ENCODE results near the gene EHMT1. TPM values are rescaled to one million over a fixed set of nuclear protein-coding genes. Genes with fewer than 3 reads are reported as not detected.
A peak's percentile ranks its signal among the peaks of the same experiment; 100 is the strongest.

EHMT1 gene
- total and polyA plus RNA-seq, 8 donors = 29.9 to 51.1 (median 32.6) TPM

DNA sequence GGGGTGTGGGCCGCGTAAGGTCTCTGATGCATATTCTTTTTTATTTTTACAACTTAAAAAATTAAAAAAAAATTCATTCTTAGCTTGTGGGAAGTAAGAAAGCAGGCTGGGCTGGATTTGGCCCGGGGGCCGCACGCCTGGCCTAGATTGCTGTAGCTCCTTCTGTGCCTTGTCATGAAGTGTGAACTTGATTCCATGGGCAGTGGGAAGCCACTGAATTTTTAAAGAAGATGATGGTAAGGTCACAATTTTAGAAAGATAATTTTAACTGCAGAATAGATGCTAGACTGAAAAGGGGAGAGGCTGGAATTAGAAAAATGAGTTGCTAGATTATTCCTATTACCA lies 56.1 kb downstream of the EHMT1 start:
- peaks cover 0 to 14% (median 0%) of the 10 kb centered on the region in 3 donors for H3K4me1 ChIP-seq
- FAIRE-seq (no peak), DNase-seq (no peak), ATAC-seq (no peak)
- no peaks in the 10 kb centered on the region for H3K36me3 ChIP-seq
- H3K4me3 ChIP-seq = no peak overlapping the region
- WGBS, 2 donors = 93% methylated on average over 5 of the region's 5 CpGs
- no peaks in the 10 kb centered on the region for H3K27me3 ChIP-seq
- TF ChIP-seq, protein P1, sequence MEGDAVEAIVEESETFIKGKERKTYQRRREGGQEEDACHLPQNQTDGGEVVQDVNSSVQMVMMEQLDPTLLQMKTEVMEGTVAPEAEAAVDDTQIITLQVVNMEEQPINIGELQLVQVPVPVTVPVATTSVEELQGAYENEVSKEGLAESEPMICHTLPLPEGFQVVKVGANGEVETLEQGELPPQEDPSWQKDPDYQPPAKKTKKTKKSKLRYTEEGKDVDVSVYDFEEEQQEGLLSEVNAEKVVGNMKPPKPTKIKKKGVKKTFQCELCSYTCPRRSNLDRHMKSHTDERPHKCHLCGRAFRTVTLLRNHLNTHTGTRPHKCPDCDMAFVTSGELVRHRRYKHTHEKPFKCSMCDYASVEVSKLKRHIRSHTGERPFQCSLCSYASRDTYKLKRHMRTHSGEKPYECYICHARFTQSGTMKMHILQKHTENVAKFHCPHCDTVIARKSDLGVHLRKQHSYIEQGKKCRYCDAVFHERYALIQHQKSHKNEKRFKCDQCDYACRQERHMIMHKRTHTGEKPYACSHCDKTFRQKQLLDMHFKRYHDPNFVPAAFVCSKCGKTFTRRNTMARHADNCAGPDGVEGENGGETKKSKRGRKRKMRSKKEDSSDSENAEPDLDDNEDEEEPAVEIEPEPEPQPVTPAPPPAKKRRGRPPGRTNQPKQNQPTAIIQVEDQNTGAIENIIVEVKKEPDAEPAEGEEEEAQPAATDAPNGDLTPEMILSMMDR (IDR thresholded peaks at IDR 0.05) = no peak
- no peak overlapping the region for H3K27ac ChIP-seq
- no peaks in the 10 kb centered on the region for H3K9me3 ChIP-seq
- intact Hi-C loops (cut with DNase I) = no loop called here

DNA sequence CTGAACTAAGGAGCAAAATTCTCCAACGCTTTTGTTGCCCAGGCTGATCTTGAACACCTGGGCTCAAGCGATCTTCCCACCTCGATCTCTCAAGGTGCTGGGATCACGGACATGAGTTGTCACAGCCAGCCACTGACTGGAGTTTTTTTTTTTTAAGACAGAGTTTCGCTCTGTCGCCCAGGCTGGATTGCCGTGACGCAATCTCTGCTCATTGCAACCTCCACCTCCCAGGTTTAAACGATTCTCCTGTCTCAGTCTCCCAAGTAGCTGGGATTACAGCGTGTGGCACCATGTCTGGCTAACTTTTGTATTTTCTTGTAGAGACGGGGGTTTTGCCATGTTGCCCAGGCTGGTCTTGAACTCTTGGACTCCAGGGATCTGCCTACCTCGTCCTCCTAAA lies 58.2 kb downstream of the EHMT1 start:
- FAIRE-seq = no peak
- 92% methylated on average over 12 of the region's 12 CpGs for WGBS, 2 donors
- H3K27ac ChIP-seq = no peak overlapping the region
- no peak for DNase-seq
- H3K4me1 ChIP-seq = peaks cover 0 to 13% (median 8%) of the 10 kb centered on the region in 3 donors
- no peaks in the 10 kb centered on the region for H3K36me3 ChIP-seq
- no peak overlapping the region for H3K4me3 ChIP-seq
- intact Hi-C loops (cut with DNase I) = no loop called here
- H3K9me3 ChIP-seq = no peaks in the 10 kb centered on the region
- ATAC-seq = no peak
- no peaks in the 10 kb centered on the region for H3K27me3 ChIP-seq
- TF ChIP-seq, protein P1 (IDR thresholded peaks at IDR 0.05) = no peak

DNA sequence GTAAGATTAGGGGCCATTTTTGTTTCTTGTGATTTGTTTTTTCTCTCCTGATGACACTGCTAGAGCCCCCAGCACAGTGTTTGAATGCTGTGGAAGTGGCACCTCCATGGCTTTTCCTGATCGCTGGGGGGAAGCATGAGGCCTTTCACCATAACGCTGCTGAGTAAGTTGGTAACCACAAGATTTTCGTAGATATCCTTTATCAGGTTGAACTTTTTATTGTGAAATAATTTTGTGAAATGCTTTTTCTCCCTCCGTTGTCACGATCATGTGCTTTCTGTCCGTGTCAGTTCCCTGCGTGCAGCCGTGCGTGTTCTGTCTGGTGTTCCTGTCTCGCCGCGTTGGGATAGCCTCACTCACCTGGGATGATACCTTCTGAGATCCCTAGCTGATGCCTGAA lies 59.4 kb downstream of the EHMT1 start:
- TF ChIP-seq, protein P1 (IDR thresholded peaks at IDR 0.05) = no peak
- H3K9me3 ChIP-seq = no peaks in the 10 kb centered on the region
- H3K4me3 ChIP-seq = no peak overlapping the region
- H3K27me3 ChIP-seq = no peaks in the 10 kb centered on the region
- no peaks in the 10 kb centered on the region for H3K36me3 ChIP-seq
- intact Hi-C loops (cut with DNase I) = no loop called here
- 93 to 94% methylated on average over 12 of the region's 12 CpGs for WGBS, 2 donors
- peaks cover 4 to 13% (median 8%) of the 10 kb centered on the region in 3 donors for H3K4me1 ChIP-seq
- no peak for ATAC-seq
- DNase-seq = no peak
- H3K27ac ChIP-seq = no peak overlapping the region
- no peak for FAIRE-seq

DNA sequence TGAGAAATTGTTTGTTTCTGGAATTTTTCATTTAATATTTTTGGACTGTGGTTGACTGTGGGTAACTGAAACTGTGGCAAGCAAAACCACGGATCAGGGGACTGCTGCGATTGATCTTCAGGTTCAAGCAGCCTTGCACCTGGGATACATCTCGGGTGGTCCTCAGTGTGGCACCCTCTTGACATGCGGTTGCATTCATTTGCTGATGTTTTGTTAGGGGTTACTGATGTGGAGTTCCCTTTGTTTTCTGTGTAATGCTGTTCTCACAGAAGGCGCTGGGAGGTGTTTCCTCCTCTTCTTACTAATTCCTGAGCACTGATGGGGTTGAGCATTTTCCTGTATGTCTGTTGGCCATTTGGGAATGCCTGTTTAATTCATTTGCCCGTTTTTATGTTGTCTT lies 60.4 kb downstream of the EHMT1 start:
- TF ChIP-seq, protein P1 (IDR thresholded peaks at IDR 0.05) = no peak
- 68 to 71% methylated on average over 6 of the region's 6 CpGs for WGBS, 2 donors
- ATAC-seq (no peak), DNase-seq (no peak), FAIRE-seq (no peak)
- Histone ChIP-seq H3K27ac (peak overlapping the region; percentile 2 to 42 (median 34)), H3K9me3 (no peaks in the 10 kb centered on the region), H3K4me1 (peaks cover 4 to 13% (median 8%) of the 10 kb centered on the region in 3 donors), H3K27me3 (no peaks in the 10 kb centered on the region), H3K4me3 (no peak overlapping the region), H3K36me3 (no peaks in the 10 kb centered on the region)
- intact Hi-C loops (cut with DNase I) = no loop called here

DNA sequence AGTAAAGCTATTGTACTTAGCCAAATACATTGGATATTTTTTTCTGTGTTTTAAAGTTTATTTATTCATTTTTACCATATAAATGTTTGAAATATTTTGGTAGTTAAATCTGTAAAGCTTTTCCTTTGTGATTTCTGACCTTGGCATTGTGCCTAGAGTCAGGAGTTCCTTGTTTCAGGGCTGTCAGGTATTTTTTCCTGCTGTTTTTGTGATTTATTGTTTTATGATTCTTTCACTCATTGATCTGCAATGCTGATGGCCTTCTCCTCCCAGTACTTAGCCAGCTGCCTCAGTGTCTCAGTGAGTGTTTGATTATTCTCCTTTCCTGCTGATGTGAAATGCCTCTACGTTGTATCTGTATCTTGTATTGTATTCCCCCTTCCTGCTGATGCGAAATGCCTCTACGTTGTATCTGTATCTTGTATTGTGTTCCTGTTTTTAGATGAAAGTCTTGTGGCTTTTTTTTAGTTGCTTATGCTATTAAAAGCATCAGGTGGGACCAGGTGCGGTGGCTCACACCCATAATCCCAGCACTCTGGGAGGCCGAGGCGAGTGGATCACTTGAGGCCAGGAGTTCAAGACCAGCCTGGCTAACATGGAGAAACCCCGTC lies 61.0 kb downstream of the EHMT1 start:
- TF ChIP-seq, protein P1 (IDR thresholded peaks at IDR 0.05) = no peak
- intact Hi-C loops (cut with DNase I) = no loop called here
- no peak for DNase-seq
- H3K36me3 ChIP-seq = no peaks in the 10 kb centered on the region
- H3K4me1 ChIP-seq = peaks cover 8 to 13% (median 11%) of the 10 kb centered on the region in 3 donors
- H3K27me3 ChIP-seq = no peaks in the 10 kb centered on the region
- no peak overlapping the region for H3K4me3 ChIP-seq
- H3K27ac ChIP-seq = peak overlapping the region in 3 of 4 donors; percentile 2 to 42 (median 16)
- H3K9me3 ChIP-seq = no peaks in the 10 kb centered on the region
- 73 to 78% methylated on average over 7 of the region's 7 CpGs for WGBS, 2 donors
- ATAC-seq = peak; percentile 18 to 54 (median 34)
- FAIRE-seq = no peak
